ENCODE measurements around the gene NAPG. TPM values are rescaled to one million over a fixed set of nuclear protein-coding genes. Genes with fewer than 3 reads are reported as not detected.

NAPG gene
- total RNA-seq, 6 donors from 2014 or later, result 16.8 to 72.0 (median 34.0) TPM

GRCh38 chr18:10558967-10559298 is 33.1 kb downstream of the NAPG start:
- DNase-seq (no peak), ATAC-seq (ENCODE audit: low FRiP score in 2 of 2) (no peak)
- WGBS, 2 donors, result 90 to 94% methylated on average over 2 to 4 of the region's 4 CpGs

GRCh38 chr18:10559553-10560451 is 34.0 kb downstream of the NAPG start:
- no peak for DNase-seq
- Histone ChIP-seq H3K4me1 (peaks cover 4 to 11% (median 10%) of the 10 kb centered on the region in 4 donors), H3K4me3 (peak overlapping the region in 2 of 4 donors; percentile 21 to 37), H3K9me3 (no peaks in the 10 kb centered on the region), H3K27me3 (no peaks in the 10 kb centered on the region), H3K36me3 (peaks cover 0 to 16% (median 11%) of the 10 kb centered on the region in 4 donors), H3K27ac (no peak overlapping the region)
- WGBS, 2 donors, result 35 to 37% methylated on average over 13 to 17 of the region's 17 CpGs
- peak; percentile 4 to 30 for ATAC-seq (ENCODE audit: low FRiP score in 2 of 2)
- TF ChIP-seq EP300 (IDR thresholded peaks at IDR 0.05) (no peak), POLR2A (IDR thresholded peaks at IDR 0.05) (no peak), POLR2AphosphoS5 (IDR thresholded peaks at IDR 0.05) (no peak)
- TF ChIP-seq, protein P1, sequence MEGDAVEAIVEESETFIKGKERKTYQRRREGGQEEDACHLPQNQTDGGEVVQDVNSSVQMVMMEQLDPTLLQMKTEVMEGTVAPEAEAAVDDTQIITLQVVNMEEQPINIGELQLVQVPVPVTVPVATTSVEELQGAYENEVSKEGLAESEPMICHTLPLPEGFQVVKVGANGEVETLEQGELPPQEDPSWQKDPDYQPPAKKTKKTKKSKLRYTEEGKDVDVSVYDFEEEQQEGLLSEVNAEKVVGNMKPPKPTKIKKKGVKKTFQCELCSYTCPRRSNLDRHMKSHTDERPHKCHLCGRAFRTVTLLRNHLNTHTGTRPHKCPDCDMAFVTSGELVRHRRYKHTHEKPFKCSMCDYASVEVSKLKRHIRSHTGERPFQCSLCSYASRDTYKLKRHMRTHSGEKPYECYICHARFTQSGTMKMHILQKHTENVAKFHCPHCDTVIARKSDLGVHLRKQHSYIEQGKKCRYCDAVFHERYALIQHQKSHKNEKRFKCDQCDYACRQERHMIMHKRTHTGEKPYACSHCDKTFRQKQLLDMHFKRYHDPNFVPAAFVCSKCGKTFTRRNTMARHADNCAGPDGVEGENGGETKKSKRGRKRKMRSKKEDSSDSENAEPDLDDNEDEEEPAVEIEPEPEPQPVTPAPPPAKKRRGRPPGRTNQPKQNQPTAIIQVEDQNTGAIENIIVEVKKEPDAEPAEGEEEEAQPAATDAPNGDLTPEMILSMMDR (IDR thresholded peaks at IDR 0.05), result no peak

More at GRCh38 chr18:10558967-10559298, 33.1 kb downstream of the NAPG start:
- H3K36me3 ChIP-seq, result peaks cover 3 to 25% (median 17%) of the 10 kb centered on the region in 4 donors
- H3K9me3 ChIP-seq, result no peaks in the 10 kb centered on the region
- peaks cover 4 to 11% (median 10%) of the 10 kb centered on the region in 4 donors for H3K4me1 ChIP-seq
- no peak overlapping the region for H3K27ac ChIP-seq
- no peaks in the 10 kb centered on the region for H3K27me3 ChIP-seq
- H3K4me3 ChIP-seq, result no peak overlapping the region
- TF ChIP-seq POLR2AphosphoS5 (IDR thresholded peaks at IDR 0.05) (no peak), POLR2A (IDR thresholded peaks at IDR 0.05) (no peak), EP300 (IDR thresholded peaks at IDR 0.05) (no peak)
- TF ChIP-seq, protein P1 (IDR thresholded peaks at IDR 0.05), result no peak

GRCh38 chr18:10560452-10561045 is 34.7 kb downstream of the NAPG start:
- H3K27me3 ChIP-seq, result no peaks in the 10 kb centered on the region
- peak overlapping the region in 2 of 4 donors; percentile 21 to 37 for H3K4me3 ChIP-seq
- peak; percentile 68 to 80 for ATAC-seq (ENCODE audit: low FRiP score in 2 of 2)
- TF ChIP-seq, protein P1 (IDR thresholded peaks at IDR 0.05), result peak; percentile 57 to 77 (median 71)
- TF ChIP-seq POLR2A (IDR thresholded peaks at IDR 0.05), result no peak
- TF ChIP-seq POLR2AphosphoS5 (IDR thresholded peaks at IDR 0.05), result no peak
- TF ChIP-seq EP300 (IDR thresholded peaks at IDR 0.05), result no peak
- WGBS, 2 donors, result 32 to 33% methylated on average over 17 of the region's 17 CpGs
- peak in 1 of 2 donors; percentile 68 for DNase-seq
- H3K4me1 ChIP-seq, result peaks cover 4 to 11% (median 10%) of the 10 kb centered on the region in 4 donors
- no peak overlapping the region for H3K27ac ChIP-seq
- H3K36me3 ChIP-seq, result peaks cover 0 to 10% (median 8%) of the 10 kb centered on the region in 4 donors
- no peaks in the 10 kb centered on the region for H3K9me3 ChIP-seq

DNA sequence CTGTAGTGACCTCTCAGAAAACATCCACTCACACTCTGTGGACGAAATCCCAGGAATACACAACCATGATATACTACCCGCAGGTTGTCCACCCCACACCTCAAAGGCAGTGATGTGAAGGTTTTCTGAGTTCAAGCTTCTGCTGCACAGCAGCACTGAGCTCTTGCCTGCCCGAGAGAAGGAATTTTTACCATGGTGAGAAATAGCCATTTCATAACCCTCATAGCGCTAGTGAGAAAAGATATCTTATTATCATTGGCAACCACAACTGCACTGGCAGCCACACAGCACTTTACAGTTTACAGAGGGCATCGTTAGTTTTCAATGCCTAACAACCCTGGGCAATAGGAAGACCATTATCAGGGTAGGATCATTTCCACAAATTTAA is 36.9 kb downstream of the NAPG start:
- Histone ChIP-seq H3K27ac (no peak overlapping the region), H3K4me1 (peaks cover 4 to 11% (median 10%) of the 10 kb centered on the region in 4 donors), H3K27me3 (no peaks in the 10 kb centered on the region), H3K4me3 (no peak overlapping the region), H3K9me3 (no peaks in the 10 kb centered on the region), H3K36me3 (no peaks in the 10 kb centered on the region)
- TF ChIP-seq POLR2A (IDR thresholded peaks at IDR 0.05) (no peak), POLR2AphosphoS5 (IDR thresholded peaks at IDR 0.05) (no peak), EP300 (IDR thresholded peaks at IDR 0.05) (no peak)
- TF ChIP-seq, protein P1 (IDR thresholded peaks at IDR 0.05), result no peak
- ATAC-seq (ENCODE audit: low FRiP score in 2 of 2), result no peak
- 59 to 78% methylated on average over 5 of the region's 5 CpGs for WGBS, 2 donors
- DNase-seq, result no peak
